Measurements from ENCODE around the gene VMO1.

DNA sequence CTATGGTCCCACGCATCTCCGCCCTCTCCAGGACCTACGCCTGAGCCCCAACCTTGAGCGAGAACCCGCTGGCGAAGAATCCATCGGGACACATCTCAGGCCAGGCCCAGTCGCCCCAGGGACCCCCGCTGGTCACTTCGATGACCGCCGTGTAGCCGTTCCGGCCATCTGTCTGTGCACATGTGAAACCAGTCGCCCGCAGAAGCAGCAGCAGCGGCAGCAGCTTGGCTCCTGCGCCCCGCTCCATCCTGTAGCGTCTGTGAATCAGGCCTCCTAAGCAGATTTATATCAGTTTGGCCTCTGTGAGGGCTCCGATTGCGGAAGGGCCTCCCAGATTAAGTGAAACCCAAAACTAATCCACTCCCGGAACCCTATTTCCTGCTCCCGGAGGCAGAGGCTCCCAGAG lies at the start of gene VMO1:
- TF ChIP-seq POLR2A (IDR thresholded peaks at IDR 0.05) (no peak), POLR2AphosphoS5 (IDR thresholded peaks at IDR 0.05) (no peak)

Measured in upper lobe of left lung (tissue), 4 donors.